HepG2 (cell line): ENCODE measurements around the gene CCNB1. TPM values are rescaled to one million over a fixed set of nuclear protein-coding genes. Genes with fewer than 3 reads are reported as not detected.
A peak's percentile ranks its signal among the peaks of the same experiment; 100 is the strongest.
"Not testable (repeated sequence)": the region's sequence is repeated elsewhere in the genome, so short reads cannot be mapped to it uniquely, and the experiment has no call there.

Experiments
- ATAC-seq: fragments of 200-7000 bp; cut with Tn5 transposase; 3 replicates; pipeline ENCODE4 v1.9.1; 2020; ENCODE audit warnings: mild to moderate bottlenecking, moderate library complexity
- BruUV-seq: library from RNA; stranded (reverse); fragments of 400-500 nt; replicated peaks from 2 replicates; lab custom pipeline; 2021; lab: Mats Ljungman, UMichigan
- CTCF ChIA-PET: fragments of 300-600 bp; formaldehyde crosslinking; extraction: SDS; loops from one replicate; lab custom pipeline; 2021; ENCODE audit warnings: low total read pairs, inconsistent platforms, low intra/inter-chr PET ratio; lab: Yijun Ruan, JAX
- POLR2A ChIA-PET: fragments of 350-600 bp; sonication (Branson Sonifier 250); formaldehyde crosslinking; loops from one replicate; lab custom pipeline; 2020; ENCODE audit warnings: antibody characterized with exemption, inconsistent platforms; lab: Yijun Ruan, JAX
- DNase-seq: peaks from one replicate; pipeline ENCODE4 v3.0.0-alpha.2; 2015; ENCODE audit warnings: low spot score
- FAIRE-seq: peaks from 3 replicates; lab custom pipeline; 2011; peaks lifted over from hg19 to GRCh38; lab: Jason Lieb, UNC
- H2AFZ ChIP-seq: one replicate; pipeline ENCODE4 v1.6.1; 2011; ENCODE audit warnings: low read length, inconsistent platforms
- H3K27ac ChIP-seq: fragments of 300-600 bp; 3 replicates; pipeline ENCODE4 v1.8.0; 2011; ENCODE audit warnings: mixed run types, mild to moderate bottlenecking, mixed read lengths, low read length, inconsistent platforms; ENCODE audit not compliant: insufficient read depth; ENCODE audit errors: extremely low read length
- H3K27me3 ChIP-seq, 2 experiments: fragments of 200-600 bp in 1 of 2; 2 replicates in 1 of 2; 3 replicates in 1 of 2; pipeline versions ENCODE4 v1.6.0 to v1.8.0; 2011; ENCODE audit warnings: low read length in 2 of 2, mild to moderate bottlenecking in 2 of 2, moderate library complexity in 2 of 2, inconsistent platforms in 1 of 2; ENCODE audit not compliant: insufficient read depth in 2 of 2, control insufficient read depth in 1 of 2
- H3K36me3 ChIP-seq, 2 experiments: fragments of 200-600 bp in 1 of 2; replicated peaks in 1 of 2; 2 replicates in 1 of 2; 3 replicates in 1 of 2; pipeline versions ENCODE4 v1.5.1 to v1.8.0; 2011; ENCODE audit warnings: low read length in 2 of 2, inconsistent platforms in 1 of 2; ENCODE audit not compliant: insufficient read depth in 2 of 2, control insufficient read depth in 1 of 2
- H3K4me1 ChIP-seq: 2 replicates; pipeline ENCODE4 v1.5.1; 2012; ENCODE audit warnings: low read length, inconsistent platforms; ENCODE audit not compliant: insufficient read depth
- H3K4me2 ChIP-seq: 2 replicates; pipeline ENCODE4 v1.6.0; 2011; ENCODE audit warnings: low read depth, low read length, inconsistent platforms
- H3K4me3 ChIP-seq, 3 experiments: fragments of 200-600 bp in 1 of 3; sonication (generic), shearing (Covaris generic) in 1 of 3; replicated peaks in 1 of 3; 2 replicates each; pipeline ENCODE4 v1.5.1; 2011 to 2016; ENCODE audit warnings: low read length in 3 of 3, inconsistent platforms in 2 of 3, low read depth in 2 of 3, mild to moderate bottlenecking in 2 of 3, control low read depth in 1 of 3, mixed read lengths in 1 of 3; ENCODE audit not compliant: insufficient read depth in 1 of 3
- H3K79me2 ChIP-seq: one replicate; pipeline ENCODE4 v1.6.1; 2011; ENCODE audit warnings: low read length, inconsistent platforms; ENCODE audit not compliant: insufficient read depth
- H3K9ac ChIP-seq: 2 replicates; pipeline ENCODE4 v1.6.0; 2011; ENCODE audit warnings: mild to moderate bottlenecking, low read depth, low read length, inconsistent platforms; ENCODE audit not compliant: insufficient read depth
- H3K9me3 ChIP-seq: 2 replicates; pipeline ENCODE4 v1.5.1; 2012; ENCODE audit warnings: mild to moderate bottlenecking, low read length
- H4K20me1 ChIP-seq: 2 replicates; pipeline ENCODE4 v1.6.0; 2011; ENCODE audit warnings: inconsistent platforms, mild to moderate bottlenecking, low read length, moderate library complexity; ENCODE audit not compliant: insufficient read depth
- AHDC1 ChIP-seq: sonication (generic); formaldehyde crosslinking; IDR thresholded peaks from 2 replicates; pipeline ENCODE4 v1.5.1; 2020; ENCODE audit warnings: mild to moderate bottlenecking, missing genetic modification reagents, borderline replicate concordance
- ZNF280D ChIP-seq: sonication (generic); formaldehyde crosslinking; IDR thresholded peaks from 2 replicates; pipeline ENCODE4 v1.5.1; 2020; ENCODE audit warnings: mild to moderate bottlenecking, missing genetic modification reagents
- WGBS: methylation state at CpG from one replicate; pipeline ENCODE4 v1.1.6; 2017; ENCODE audit warnings: low lambda C conversion rate; 5-methylcytosine and 5-hydroxymethylcytosine counted together
- in situ Hi-C: cut with HindIII; loops from 2 replicates; pipeline ENCODE4 v1.10.0; 2017; ENCODE audit warnings: low pct_unique_long_range_greater_than_20kb; ENCODE audit not compliant: extremely low pct_ligation_motif_present
- intact Hi-C: fragments of 100-400 bp; cut with micrococcal nuclease; formaldehyde crosslinking; loops from one replicate; pipeline ENCODE4 v1.10.0; 2022; ENCODE audit not compliant: unreplicated experiment
- polyA plus RNA-seq, 8 experiments: library from polyadenylated mRNA; depleted of rRNA in 3 of 8; stranded (reverse) in 7 of 8; unstranded in 1 of 8; fragments of >200 nt; fragmentation: Illumina TruSeq in 4 of 8; extraction: Trizol in 4 of 8; gene quantifications; 2 replicates each; pipeline versions ENCODE4 v1.2.1 to v1.2.3, GENCODE V29; 2011 to 2016; ENCODE audit warnings: low read depth in 4 of 8, missing spikeins in 1 of 8, mixed read lengths in 1 of 8; ENCODE audit not compliant: insufficient read depth in 1 of 8
- total RNA-seq, 5 experiments: library from RNA; depleted of rRNA; stranded (reverse); fragments of >200 nt; fragmentation: Illumina TruSeq; extraction: Trizol; gene quantifications; 2 replicates each; pipeline ENCODE4 v1.2.3, GENCODE V29; 2016; ENCODE audit warnings: low read depth in 1 of 5

Gene CCNB1
- total and polyA plus RNA-seq, 2 of the 13 experiments (the other 11 are each of a cell fraction or from before 2014, with no cell fraction given), result 82.3 to 316 TPM

- H2AFZ ChIP-seq, result no peak overlapping the region
- H3K4me1 ChIP-seq, result no peaks in the 10 kb centered on the region
- 4% methylated on average over 1 of the region's 1 CpG for WGBS
- in situ Hi-C loops, result no loop called here
- TF ChIP-seq ZNF280D (CRISPR knock-in tag) (peak; percentile 33; the same call in 1 of the 2 replicates), AHDC1 (CRISPR knock-in tag) (no peak)
- H3K9ac ChIP-seq, result no peak overlapping the region
- POLR2A ChIA-PET, result no interaction called here
- H3K9me3 ChIP-seq, result peaks cover 4% of the 10 kb centered on the region; the same call in 1 of the 2 replicates
- no peaks in the 10 kb centered on the region for H3K27me3 ChIP-seq
- BruUV-seq, result no TSS peak
- H3K4me2 ChIP-seq, result no peak overlapping the region
- no peaks in the 10 kb centered on the region for H3K36me3 ChIP-seq
- no peak overlapping the region for H3K4me3 ChIP-seq
- ATAC-seq (no peak), DNase-seq (no peak), FAIRE-seq (no peak)
- CTCF ChIA-PET, result no interaction called here
- no peak overlapping the region for H3K27ac ChIP-seq
- intact Hi-C loops, result no loop called here
- no peaks in the 10 kb centered on the region for H3K79me2 ChIP-seq
- no peaks in the 10 kb centered on the region for H4K20me1 ChIP-seq
Observed at GRCh38 chr5:69140827-69141226, 26.1 kb upstream of the CCNB1 start.

- H3K79me2 ChIP-seq, H3K36me3 ChIP-seq, H3K9ac ChIP-seq, FAIRE-seq, H2AFZ ChIP-seq, BruUV-seq, H4K20me1 ChIP-seq, POLR2A ChIA-PET, H3K4me3 ChIP-seq, in situ Hi-C loops, H3K4me2 ChIP-seq, DNase-seq, H3K27me3 ChIP-seq, H3K27ac ChIP-seq, H3K9me3 ChIP-seq, CTCF ChIA-PET, ATAC-seq, intact Hi-C loops: not testable (repeated sequence)
- peaks cover 10% of the 10 kb centered on the region; the same call in 1 of the 2 replicates for H3K4me1 ChIP-seq
- WGBS, result 86% methylated on average over 7 of the region's 7 CpGs
Observed at GRCh38 chr5:69148576-69148975, 18.4 kb upstream of the CCNB1 start.
